ENCODE results near the gene AFG3L2. TPM values are rescaled to one million over a fixed set of nuclear protein-coding genes. Genes with fewer than 3 reads are reported as not detected.

Gene AFG3L2
- total and polyA plus RNA-seq, 2 of the 8 experiments (the other 6 are each of a cell fraction or from before 2014, with no cell fraction given) = 29.7 to 84.8 TPM

- no peaks in the 10 kb centered on the region for H3K36me3 ChIP-seq (ENCODE audit: control insufficient read depth in 2 of 4, insufficient read depth in 4 of 4, low read length in 3 of 4)
- no peak overlapping the region for H3K4me3 ChIP-seq (ENCODE audit: extremely low read depth in 1 of 4, insufficient read depth in 2 of 4, low read depth in 3 of 4, low read length in 4 of 4)
- no peaks in the 10 kb centered on the region for H3K79me2 ChIP-seq (ENCODE audit: control insufficient read depth in 1 of 2, insufficient read depth in 2 of 2, low read length in 2 of 2)
- no peak overlapping the region for H3K14ac ChIP-seq (ENCODE audit: insufficient read length)
- no peak for TF ChIP-seq SIX5 (IDR thresholded peaks at IDR 0.05; ENCODE audit: low read depth, low read length)
- TF ChIP-seq EP300 (IDR thresholded peaks at IDR 0.05; ENCODE audit: borderline replicate concordance in 1 of 2, low read depth in 2 of 2, low read length in 2 of 2) = no peak
- TF ChIP-seq SP4 (IDR thresholded peaks at IDR 0.05; ENCODE audit: low read length) = no peak
- no peak for TF ChIP-seq CEBPB (IDR thresholded peaks at IDR 0.05; ENCODE audit: low read depth, low read length)
- no peak for TF ChIP-seq SP1 (IDR thresholded peaks at IDR 0.05; ENCODE audit: low read depth, low read length)
- TF ChIP-seq TCF12 (IDR thresholded peaks at IDR 0.05; ENCODE audit: low read depth, low read length) = no peak
- TF ChIP-seq RNF2 (IDR thresholded peaks at IDR 0.05; ENCODE audit: borderline replicate concordance, low read depth, low read length, missing control alignments, poor library complexity, severe bottlenecking) = no peak
- TF ChIP-seq SP2 (IDR thresholded peaks at IDR 0.05; ENCODE audit: low read length) = no peak
- no peak for TF ChIP-seq BRCA1 (IDR thresholded peaks at IDR 0.05; ENCODE audit: low read depth, low read length)
- no peak for TF ChIP-seq CBX8 (IDR thresholded peaks at IDR 0.05; ENCODE audit: borderline replicate concordance, low read depth, low read length)
- TF ChIP-seq CHD1 (IDR thresholded peaks at IDR 0.05; ENCODE audit: low read depth, low read length) = no peak
- TF ChIP-seq POU5F1 (IDR thresholded peaks at IDR 0.05; ENCODE audit: low read depth, low read length) = no peak
- TF ChIP-seq GTF2F1 (IDR thresholded peaks at IDR 0.05; ENCODE audit: borderline replicate concordance, low read depth, low read length) = no peak
- H2AK5ac ChIP-seq (ENCODE audit: low read depth, low read length) = no peak overlapping the region
- H3K4me2 ChIP-seq (ENCODE audit: insufficient read depth in 1 of 2, low read depth in 2 of 2, low read length in 2 of 2) = no peak overlapping the region
- H3K23me2 ChIP-seq (ENCODE audit: low read depth, low read length) = peaks cover 2% of the 10 kb centered on the region; the same call in 1 of the 2 replicates
- H4K20me1 ChIP-seq (replicated peaks in 1 of 2; ENCODE audit: control insufficient read depth in 1 of 2, insufficient read depth in 2 of 2, low read length in 2 of 2) = no peaks in the 10 kb centered on the region
- H3K9me3 ChIP-seq (ENCODE audit: insufficient read depth in 2 of 2, low read depth in 1 of 2, low read length in 1 of 2) = no peaks in the 10 kb centered on the region
- H3K27ac ChIP-seq (ENCODE audit: low read depth, low read length) = no peak overlapping the region
- ChIA-PET CTCF (ENCODE audit: partially characterized antibody) (interaction anchor here (1.6 to 1.9 kb wide), 2 partner anchors 9 to 10 kb away, joined by 5 read pairs; no protein-coding TSS in a partner anchor), POLR2A (ENCODE audit: partially characterized antibody) (no interaction called here)
- no peak overlapping the region for H4K5ac ChIP-seq (ENCODE audit: insufficient read length, low read depth, low read length)
- H3K56ac ChIP-seq (replicated peaks; ENCODE audit: insufficient read length, low read depth, low read length) = no peak overlapping the region
- no peak for FAIRE-seq
- H3K9ac ChIP-seq (replicated peaks in 1 of 4; ENCODE audit: extremely low read depth in 1 of 4, low read depth in 3 of 4, low read length in 3 of 4) = no peak overlapping the region
- WGBS, 2 experiments (ENCODE audit: extremely low coverage in 1 of 2, insufficient coverage in 1 of 2, insufficient read length in 1 of 2, insufficient replicate concordance in 2 of 2, low coverage in 1 of 2, low lambda C conversion rate in 2 of 2, missing lambda C conversion rate in 1 of 2) = 79% methylated on average over 2 of the region's 2 CpGs; no CpG with 5 or more reads in 1 of the 2 experiments
- no peak overlapping the region for H2BK12ac ChIP-seq (ENCODE audit: low read depth, low read length)
- H3K4ac ChIP-seq (replicated peaks; ENCODE audit: insufficient read length, low read depth, low read length) = no peak overlapping the region
- no peaks in the 10 kb centered on the region for H3K4me1 ChIP-seq (replicated peaks in 1 of 4; ENCODE audit: control insufficient read depth in 3 of 4, insufficient read depth in 4 of 4, low read length in 3 of 4)
- no peak overlapping the region for H4K91ac ChIP-seq (replicated peaks; ENCODE audit: insufficient read length, low read length)
- H2AFZ ChIP-seq (ENCODE audit: low read length) = no peak overlapping the region
- DNase-seq (ENCODE audit: low read depth in 1 of 2, low spot score in 2 of 2) = no peak
- no peak overlapping the region for H3K18ac ChIP-seq (ENCODE audit: extremely low read depth, low read length)
- H2BK5ac ChIP-seq (ENCODE audit: low read depth, low read length) = no peak overlapping the region
- no peaks in the 10 kb centered on the region for H3K79me1 ChIP-seq (ENCODE audit: low read depth, low read length)
- H2BK15ac ChIP-seq (ENCODE audit: low read length) = no peak overlapping the region
- no peak overlapping the region for H4K8ac ChIP-seq (ENCODE audit: extremely low read depth, insufficient read depth, low read length)
- H2BK120ac ChIP-seq (replicated peaks; ENCODE audit: low read depth, low read length) = no peak overlapping the region
- H2BK20ac ChIP-seq (ENCODE audit: low read length) = no peak overlapping the region
- H3K27me3 ChIP-seq (replicated peaks in 1 of 4; ENCODE audit: control insufficient read depth in 3 of 4, extremely low read depth in 1 of 4, insufficient read depth in 3 of 4, low read length in 3 of 4) = no peaks in the 10 kb centered on the region
- no peak overlapping the region for H3K23ac ChIP-seq (ENCODE audit: insufficient read length)
Measured at GRCh38 chr18:12384261-12384660, 7.2 kb upstream of the AFG3L2 start.

All from H1 (cell line).